Measurements from ENCODE around the gene PDF.
"Not testable (repeated sequence)": the region's sequence is repeated elsewhere in the genome, so short reads cannot be mapped to it uniquely, and the experiment has no call there.

PDF gene, protein sequence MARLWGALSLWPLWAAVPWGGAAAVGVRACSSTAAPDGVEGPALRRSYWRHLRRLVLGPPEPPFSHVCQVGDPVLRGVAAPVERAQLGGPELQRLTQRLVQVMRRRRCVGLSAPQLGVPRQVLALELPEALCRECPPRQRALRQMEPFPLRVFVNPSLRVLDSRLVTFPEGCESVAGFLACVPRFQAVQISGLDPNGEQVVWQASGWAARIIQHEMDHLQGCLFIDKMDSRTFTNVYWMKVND

DNA sequence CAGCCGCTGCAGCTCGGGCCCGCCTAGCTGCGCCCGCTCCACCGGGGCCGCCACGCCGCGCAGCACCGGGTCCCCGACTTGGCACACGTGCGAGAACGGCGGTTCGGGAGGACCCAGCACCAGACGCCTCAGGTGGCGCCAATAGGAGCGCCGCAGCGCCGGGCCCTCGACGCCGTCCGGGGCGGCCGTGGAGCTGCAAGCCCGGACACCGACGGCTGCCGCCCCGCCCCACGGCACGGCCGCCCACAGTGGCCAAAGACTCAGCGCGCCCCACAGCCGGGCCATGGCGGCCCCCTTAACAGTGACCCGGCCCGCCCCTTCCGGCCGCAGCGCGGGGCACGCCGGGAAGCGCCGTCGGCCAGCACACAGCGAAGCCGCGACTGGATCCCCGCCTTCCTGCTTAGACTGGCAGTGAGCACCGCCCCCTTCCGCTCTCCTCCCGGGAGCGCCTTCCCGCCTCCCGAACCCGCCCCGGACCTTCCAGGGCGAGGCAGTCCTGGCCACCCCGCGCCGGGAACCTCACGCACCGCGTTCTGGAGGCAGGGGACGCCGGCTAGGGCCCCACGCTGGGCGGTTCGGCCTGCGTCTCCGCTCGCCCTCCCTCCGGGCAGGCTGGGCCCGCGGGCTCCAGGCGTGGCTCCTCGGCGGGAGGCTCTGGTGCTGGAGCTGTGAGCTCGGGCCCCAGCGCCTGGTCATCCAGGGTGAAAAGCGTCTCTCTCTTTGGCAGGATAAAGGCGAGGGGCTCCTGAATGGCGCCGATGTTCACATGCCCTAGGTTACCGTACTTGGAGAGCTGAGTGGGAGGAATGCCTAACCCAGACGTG, at the start of gene PDF:
PDF (minus strand) TSS at position 303 of the 824 bp plus-strand sequence; CDS start at position 285, 18 bp downstream.
- peak; percentile 87 to 94 (median 93) for DNase-seq

DNA sequence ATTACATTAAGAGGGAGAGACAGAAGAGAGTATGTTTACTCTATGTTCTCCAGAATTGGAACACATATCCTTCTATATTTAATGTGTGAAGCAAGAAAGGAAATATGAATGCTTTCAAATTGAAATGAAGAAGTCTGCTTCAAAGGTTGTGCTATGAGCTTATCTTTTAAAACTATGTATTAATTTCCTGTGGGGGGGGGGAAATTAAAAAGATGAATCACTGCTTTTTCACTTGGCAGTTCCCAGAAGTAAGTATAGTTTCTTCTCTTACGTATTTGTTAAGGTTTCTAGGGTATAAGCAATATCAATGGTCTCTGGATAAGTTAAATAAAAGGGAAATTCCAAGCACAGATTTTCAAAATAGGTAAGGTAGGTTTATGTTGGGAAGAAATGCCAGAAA, 48.4 kb upstream of the PDF start:
- no peak for DNase-seq

- no peak for DNase-seq
These were observed 47.6 kb upstream of the PDF start for GRCh38 chr16:69378036-69378435.

DNA sequence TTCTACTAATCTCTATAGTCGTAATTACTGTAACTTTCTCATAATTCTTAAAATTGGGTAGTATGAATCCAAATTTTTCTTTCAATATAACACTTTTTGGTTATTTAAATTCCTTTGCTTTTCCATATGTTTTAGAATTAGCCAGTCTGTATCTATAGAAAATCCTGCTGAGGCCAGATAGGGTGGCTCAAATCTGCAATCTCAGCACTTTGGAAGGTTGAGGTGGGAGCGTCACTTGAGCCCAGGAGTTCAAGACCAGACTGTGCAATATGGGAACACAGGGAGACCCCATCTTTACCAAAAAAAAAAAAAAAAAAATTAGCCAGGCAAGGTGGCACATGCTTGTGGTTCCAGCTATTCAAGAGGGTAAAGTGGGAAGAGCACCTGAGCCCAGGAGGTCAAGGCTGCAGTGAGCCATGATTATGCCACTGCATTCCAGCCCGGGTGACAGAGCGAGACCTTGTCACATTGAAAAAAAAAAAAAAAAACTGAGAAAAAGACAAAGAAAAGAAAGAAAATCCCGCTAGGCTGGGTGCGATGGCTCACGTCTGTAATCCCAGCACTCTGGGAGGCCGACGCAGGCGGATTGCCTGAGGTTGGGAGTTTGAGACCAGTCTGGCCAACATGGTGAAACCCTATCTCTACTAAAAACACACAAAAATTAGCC, 46.1 kb upstream of the PDF start:
- no peak for DNase-seq

GRCh38 chr16:69373019-69373418, 42.6 kb upstream of the PDF start:
- DNase-seq, result no peak

DNA sequence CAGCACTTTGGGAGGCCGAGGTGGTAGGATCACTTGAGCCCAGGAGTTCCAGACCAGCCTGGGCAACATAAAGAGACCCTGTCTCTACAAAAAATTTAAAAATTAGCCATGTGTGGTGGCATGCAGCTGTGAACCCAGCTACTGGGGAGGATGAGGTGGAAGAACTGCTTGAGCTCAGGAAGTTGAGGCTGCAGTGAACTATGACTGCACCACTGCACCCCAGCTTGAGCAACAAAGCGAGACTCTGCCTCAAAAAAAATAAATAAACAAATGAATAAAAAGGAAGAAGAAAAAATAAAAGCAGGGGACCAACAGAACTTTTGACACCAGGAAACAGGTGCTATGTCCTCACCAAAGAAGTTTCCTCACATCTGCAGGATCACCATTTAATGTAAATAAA, 41.2 kb upstream of the PDF start:
- no peak for DNase-seq

DNA sequence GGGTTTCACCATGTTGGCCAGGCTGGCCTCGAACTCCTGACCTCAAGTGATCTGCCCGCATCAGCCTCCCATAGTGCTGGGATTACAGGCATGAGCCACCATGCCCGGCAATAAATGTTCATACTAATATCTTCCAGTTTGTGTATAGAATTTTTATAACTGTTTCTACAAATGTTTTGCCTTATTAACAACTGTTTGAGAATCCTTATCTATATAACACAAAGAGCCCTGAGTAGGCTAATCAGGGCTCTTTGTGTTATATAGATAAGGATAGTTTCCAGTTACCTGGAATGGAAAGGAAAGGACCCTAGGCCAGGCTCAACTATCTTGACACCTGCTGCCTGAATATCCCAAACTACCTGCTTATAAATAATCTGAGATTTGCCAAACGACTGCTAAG, 38.5 kb upstream of the PDF start:
- no peak for DNase-seq

DNA sequence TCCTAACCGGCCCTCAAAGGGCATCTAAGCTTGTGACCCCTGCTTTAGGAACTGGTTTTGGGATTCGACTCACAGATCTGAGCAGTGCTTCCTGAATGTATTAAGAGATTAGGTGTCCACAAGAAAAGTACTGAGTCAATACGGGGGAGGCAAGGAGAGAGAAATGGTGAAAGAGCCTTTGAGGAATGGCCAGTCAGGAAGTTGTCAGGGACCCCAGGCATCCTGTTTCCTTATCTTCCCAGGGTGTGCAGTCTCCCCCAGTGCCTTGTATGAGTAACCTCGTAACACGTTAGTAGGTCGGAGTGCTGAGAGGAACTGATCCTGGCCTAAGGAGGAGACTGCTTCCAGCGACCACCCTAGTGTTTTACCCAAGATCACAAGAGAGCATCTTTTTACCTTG, 37.6 kb upstream of the PDF start:
- no peak for DNase-seq

GRCh38 chr16:69366431-69366830, 36.0 kb upstream of the PDF start:
- no peak for DNase-seq

DNA sequence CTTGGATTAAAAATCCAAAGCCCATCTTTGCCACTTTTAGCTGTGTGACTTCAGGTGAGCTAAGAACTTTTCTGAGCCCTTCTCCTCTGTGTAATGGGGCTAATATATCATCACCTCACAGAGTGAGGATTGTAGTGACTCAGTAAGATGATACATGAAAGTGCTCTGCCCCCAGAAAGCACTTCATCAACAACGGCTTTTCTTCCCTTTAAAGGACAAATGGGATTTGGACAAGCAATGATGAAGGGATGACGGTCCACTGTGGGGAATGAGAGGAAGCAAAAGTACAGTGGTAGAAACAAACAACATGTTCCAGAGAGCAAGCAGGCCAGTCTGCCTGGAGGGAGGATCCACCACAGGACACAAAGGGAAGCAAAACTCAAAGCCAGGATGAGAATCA, 35.5 kb upstream of the PDF start:
- DNase-seq, result no peak

GRCh38 chr16:69364088-69364487, 33.7 kb upstream of the PDF start:
- no peak for DNase-seq

DNA sequence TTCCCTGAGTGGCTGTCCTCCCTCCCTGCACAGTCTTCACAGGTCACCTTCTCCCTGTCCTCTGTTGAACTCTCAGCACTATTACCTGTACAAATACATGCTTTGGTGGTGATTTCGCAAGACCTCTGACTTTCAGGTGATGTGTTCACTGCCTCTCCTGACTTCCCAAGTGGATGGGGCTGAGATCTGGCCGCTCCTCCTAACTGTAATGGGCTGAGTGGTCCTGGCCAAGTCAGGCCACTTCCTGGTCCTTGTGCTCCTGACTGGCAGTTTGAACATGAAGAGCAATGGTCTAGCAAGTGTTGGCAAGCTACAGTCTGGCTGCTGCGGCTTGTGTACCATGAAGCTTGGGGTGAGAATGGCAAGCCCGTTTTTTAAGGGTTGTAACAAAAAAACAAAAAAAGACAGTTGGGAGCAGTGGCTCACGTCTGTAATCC, 32.9 kb upstream of the PDF start:
- DNase-seq, result no peak

DNA sequence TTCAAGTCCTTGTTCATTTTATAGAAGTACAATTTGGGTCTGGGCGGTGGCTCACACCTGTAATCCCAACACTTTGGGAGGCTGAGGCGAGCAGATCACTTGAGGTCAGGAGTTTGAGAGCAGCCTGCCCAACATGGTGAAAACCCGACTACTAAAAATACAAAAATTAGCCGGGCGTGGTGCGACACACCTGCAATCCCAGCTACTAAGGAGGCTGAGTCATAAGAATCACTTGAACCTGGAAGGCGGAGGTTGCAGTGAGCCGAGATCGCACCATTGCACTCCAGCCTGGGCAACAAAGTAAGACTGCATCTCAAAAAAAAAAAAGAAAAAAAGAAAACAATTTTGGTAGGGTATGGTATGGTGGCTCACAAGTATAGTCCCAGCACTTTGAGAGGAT, 29.7 kb upstream of the PDF start:
- DNase-seq, result not testable (repeated sequence)

GRCh38 chr16:69351309-69352027, 21.1 kb upstream of the PDF start, which contains the start of gene TMED6:
TSS of gene TMED6 (minus strand) at chr16:69351786. CDS start at chr16:69351753, 33 bp downstream.
- DNase-seq, result no peak

DNA sequence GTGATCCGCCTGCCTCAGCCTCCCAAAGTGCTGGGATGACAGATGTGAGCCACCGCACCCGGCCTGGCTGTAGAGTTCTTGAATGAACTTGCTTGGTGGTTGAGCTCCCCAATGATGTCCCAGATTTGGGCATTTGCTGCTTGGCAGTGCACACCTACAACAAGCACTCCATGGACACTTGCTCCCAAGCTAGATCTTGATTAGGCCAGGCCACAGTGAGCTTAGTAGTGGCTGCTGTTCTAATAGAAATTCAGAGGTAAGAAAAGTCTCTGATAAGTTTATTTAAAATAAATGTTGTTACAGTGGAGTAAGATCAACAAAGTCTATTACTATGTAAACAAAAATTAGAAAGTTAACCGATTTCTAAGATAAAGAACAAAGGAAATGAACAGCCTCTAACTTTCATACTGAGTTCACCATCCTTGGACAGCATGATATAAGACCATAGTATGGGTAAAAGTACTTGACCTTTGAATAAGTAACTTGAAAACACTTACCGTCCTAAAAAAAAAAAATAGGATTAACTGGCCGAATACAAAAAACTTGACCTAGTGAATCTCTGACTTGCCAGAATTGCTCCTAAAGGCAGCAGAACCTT, 20.2 kb upstream of the PDF start:
- no peak for DNase-seq

DNA sequence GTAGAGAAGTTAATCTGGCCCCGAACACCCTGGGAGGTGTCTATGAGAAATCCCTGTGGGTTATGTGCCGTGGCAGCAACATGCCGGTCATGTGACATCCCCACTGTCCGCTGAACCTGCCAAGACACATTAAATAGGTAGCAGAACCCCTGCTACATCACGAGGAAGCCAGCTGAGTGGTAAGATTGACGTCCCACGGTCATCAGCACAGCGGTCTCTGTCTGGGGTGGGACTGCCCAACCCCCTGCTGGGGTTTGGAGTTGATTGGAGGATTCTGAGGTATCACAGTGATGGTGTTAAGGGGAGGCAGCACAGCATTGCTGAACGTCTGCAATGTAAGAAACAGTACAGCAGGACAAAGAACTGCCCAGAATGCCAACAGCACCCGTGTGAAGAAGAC, 19.1 kb upstream of the PDF start:
- no peak for DNase-seq

DNA sequence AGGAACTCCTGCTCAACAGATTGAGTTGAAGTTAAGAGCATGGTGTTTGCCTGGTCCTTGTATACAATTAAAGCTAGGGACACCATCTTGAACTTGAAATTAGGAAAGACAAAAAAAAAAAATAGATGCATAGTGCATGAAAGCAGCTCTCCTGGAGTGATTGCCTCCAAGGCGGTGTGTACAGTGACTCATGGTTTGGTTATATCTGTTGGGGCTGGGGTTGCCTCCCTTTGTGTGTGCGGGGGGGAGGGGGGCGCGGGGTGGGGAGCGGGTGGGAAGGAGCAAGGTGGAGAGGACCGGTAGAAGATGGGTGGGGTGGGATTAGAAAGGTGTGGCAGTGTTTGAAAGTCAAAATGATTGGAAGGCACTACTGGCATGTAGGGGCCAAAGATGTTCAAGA, 17.8 kb upstream of the PDF start:
- no peak for DNase-seq

GRCh38 chr16:69346683-69347082, 16.3 kb upstream of the PDF start:
- no peak for DNase-seq

DNA sequence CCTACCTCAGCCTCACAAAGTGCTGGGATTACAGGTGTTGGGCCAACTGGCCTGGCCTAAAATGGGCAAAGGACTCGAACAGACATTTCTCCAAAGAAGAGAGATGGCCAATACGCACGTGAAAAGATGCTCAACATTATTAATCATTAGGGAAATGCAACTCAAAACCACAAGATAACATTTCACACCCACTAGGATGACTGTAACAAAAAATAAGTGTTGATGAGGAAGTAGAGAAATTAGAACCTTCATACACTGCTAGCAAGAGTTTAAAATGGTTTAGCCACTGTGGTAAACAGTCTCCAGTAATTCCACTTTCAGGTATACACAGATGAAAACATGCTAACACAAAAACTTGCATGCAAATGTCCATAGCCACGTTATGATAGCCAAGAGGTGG, 15.5 kb upstream of the PDF start:
- no peak for DNase-seq

DNA sequence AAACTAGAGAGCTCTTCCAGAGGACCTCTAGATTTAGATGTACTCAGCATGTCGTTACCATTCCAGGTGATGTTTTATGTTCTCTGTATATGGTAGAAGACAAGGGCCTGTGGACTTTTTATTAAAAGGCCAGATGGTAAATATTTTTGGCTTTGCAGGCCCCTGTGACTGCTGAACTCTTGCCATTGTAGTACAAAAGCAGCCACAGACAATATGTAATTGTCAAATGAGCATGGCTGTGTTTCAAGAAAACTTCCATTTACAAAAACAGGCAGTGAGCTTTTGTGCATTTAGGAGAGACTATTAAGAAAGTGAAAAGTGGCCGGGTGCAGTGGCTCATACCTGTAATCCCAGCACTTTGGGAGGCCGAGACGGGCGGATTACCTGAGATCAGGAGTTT, 13.8 kb upstream of the PDF start:
- no peak for DNase-seq

DNA sequence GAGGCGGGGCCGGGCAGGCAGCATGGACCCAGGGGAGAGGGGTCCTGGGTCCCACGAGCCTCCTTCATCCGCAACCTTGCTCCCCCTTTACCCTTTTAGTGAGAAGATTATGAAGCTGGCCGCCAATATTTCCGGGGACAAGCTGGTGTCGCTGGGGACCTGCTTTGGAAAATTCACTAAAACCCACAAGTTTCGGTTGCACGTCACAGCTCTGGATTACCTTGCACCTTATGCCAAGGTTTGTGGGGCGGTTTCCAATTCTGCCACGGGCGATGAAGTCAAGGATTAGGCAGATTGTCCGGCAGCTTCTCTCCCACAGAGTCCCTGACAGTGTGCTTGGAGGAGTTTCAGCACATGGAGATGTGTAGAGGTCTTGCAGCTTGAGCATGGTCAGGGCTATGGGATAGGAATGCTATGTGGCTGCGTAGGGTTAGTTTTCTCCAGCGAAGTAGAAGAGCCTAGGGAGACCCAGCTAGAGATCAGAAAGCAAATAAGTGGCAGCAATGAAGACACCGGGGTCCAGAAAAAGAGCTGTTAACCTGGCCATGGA, 9.8 kb upstream of the PDF start:
- DNase-seq, result no peak

All from NCI-H1417 (cell line).